Umbilical cord (tissue), 2 donors: Measurements from ENCODE around the gene FAM174B. TPM values are rescaled to one million over a fixed set of nuclear protein-coding genes. Genes with fewer than 3 reads are reported as not detected.

ENCODE experiments used
- DNase-seq: peaks from one replicate; pipeline ENCODE4 v3.0.0-alpha.2; 2015; ENCODE audit warnings: low spot score
- total RNA-seq: library from RNA; depleted of rRNA; stranded (reverse); fragments of >200 nt; gene quantifications from one replicate; pipeline ENCODE4 v1.2.3, GENCODE V29; 2014; ENCODE audit warnings: low replicate concordance; ENCODE audit not compliant: insufficient read depth

FAM174B gene
- total RNA-seq = 4.8 TPM

DNA sequence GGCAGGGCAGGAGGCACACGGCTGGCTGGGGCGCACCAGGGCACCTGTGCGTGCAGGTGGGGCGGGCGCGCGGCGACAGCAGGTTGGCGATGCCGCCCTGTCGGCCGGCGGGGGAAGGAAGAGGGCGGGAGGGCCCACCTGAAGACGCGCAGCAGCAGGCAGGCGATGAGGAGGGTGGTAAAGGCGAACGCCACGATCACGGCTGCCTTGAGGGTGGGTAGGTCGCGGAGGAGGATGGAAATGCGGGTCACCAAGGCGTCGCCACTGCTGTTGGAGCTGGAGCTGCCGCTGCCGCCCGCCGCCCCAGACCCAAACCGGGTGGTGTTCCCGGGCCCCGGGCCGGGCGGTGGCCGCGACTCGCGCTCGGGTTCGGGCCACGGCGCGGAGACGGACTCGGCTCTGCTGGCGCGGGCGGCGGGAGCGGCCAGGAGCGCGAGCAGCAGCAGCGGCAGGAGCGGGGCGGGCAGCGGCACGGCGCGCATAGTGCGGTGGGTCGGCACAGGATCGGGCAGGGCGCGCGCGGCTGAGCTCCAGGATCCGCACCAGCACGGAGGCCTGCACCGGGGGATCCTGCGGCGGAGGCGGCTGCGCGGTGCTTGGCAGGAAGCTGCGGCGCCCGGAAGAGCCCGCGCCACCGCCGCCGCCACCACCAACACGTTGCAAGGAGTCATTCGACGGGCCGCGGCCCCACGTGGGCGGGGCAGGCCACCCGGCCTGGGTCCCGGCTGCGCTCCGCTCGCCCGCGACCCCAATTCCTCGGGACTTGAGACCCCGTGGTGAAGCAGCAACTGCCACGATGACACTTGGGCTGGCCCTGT is at the start of gene FAM174B:
Gene FAM174B, minus strand, starts transcription at position 598 of the 818 bp plus-strand sequence.
- DNase-seq = peak; percentile 27

DNA sequence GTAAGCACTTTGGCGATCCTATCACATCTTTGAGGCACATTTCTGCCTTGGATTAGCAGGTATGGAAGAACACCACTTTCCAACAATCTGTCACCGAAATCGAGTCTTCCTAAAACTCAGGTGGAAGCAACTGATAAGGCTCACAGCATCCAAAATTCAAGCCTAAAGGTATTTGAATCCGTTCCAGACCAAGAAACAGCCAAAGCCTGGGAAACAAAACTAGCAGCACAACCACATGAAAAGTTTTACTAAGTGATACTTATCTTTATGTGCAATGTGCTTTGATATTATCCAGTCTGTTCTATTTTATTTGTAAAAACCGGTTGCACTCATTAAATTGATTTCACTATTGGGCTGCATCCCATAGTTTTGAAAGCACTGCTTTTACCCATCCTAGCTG is 40.5 kb upstream of the FAM174B start:
- DNase-seq = no peak

DNA sequence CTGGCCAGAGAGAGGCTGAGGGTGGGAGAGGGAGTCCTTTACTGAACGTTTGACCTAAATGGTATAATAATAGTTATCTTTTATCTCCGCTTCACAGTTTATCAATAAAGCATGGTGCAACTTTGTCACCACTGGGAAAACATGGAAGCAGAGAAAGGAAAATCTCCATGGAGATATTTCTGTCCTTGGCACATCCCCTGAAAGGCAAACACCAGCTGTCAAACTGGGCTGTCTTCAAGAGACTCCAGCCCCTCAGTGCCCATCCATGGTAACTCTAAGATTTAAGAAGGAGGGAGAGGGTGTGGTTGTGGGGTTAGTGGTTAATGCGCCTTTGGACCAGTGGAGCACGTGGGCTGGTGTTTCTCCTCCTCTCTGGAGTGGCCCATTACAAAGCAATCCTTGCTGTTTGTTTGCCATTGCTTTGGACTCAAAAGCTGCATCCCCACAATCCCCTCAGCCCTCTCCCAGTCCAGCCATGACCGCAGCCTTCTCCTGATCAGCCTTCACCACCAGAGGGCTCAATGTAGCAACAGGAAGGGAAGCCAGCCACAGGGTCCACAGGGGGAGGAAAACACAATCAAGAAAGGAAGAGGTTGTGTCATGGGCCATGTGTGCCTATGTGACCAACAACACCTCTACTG is 38.2 kb upstream of the FAM174B start:
- DNase-seq = no peak

- DNase-seq = no peak
Measured at GRCh38 chr15:92690395-92690794, 34.8 kb upstream of the FAM174B start.

DNA sequence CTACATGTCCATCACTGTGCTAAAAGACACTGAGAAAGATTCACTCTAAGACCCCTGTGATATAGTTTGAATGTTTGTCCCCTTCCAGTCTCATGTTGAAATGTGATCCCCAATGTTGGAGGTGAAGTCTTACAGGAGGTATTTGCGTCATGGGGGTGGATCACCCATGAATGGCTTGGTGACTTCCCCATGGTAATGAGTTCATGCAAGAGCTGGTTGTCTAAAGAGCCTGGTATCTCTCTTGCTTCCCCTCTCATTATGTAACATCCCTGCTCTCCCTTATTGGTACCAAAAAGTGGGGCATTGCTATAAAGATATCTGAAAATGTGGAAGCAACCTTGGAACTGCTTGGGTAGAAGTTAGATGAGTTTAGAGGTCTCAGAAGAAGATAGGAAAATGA is 32.2 kb upstream of the FAM174B start:
- no peak for DNase-seq

DNA sequence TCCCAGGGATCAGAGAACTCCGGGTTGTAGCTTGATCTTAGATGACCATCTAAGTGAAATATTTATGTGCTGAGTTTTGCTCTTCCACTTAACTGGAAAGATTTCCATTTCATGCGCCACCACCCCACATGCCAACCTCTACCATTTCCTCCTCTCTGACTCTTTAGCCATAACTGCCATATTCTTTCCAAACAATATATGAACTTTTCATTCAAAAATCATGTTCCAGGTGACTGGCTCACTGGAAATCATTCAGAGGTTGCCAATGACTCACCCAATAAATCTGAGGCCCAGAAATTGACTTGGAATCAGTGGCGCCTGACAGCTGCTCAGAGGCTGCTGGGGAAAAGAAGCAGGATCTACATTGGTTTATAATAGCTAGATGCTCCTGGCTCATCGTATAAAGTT is 31.6 kb upstream of the FAM174B start:
- no peak for DNase-seq

GRCh38 chr15:92683511-92683834 is 27.9 kb upstream of the FAM174B start:
- DNase-seq = no peak

DNA sequence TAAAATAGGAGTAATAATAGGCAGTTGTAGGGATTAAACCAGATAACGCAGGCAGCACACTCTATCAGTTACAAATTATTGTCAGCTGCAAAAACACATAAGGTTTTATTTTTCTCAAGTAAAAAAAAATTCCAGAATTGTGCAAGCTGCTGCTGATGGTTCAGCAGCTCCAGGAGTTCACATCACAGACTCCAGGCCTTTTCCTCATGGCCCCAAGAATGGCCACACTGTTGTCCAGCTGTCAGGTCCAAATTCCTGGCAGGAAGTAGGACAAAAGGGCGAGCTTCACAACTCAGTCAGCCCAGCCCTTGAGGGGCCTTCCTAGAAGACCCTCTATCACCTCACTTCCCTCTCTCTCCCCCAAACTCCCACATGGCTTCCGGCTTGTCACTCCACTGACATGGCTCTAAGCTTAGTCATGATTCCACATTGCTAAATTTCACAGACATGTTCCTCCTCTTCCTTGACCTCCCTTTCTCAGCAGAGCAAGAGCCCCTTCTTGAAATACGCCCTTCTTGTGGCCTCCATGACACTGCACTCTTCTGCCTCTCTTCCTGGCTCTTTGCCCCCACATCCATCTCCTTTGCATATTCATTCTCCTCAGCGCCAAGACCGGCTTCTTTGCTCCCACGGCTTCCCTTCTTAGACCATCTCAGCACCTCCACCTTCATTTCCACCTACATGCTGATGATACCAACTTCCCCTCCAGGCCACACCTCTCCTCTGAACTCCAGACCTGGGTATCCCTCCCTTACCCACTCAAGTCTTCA is 27.4 kb upstream of the FAM174B start:
- peak; percentile 13 for DNase-seq

DNA sequence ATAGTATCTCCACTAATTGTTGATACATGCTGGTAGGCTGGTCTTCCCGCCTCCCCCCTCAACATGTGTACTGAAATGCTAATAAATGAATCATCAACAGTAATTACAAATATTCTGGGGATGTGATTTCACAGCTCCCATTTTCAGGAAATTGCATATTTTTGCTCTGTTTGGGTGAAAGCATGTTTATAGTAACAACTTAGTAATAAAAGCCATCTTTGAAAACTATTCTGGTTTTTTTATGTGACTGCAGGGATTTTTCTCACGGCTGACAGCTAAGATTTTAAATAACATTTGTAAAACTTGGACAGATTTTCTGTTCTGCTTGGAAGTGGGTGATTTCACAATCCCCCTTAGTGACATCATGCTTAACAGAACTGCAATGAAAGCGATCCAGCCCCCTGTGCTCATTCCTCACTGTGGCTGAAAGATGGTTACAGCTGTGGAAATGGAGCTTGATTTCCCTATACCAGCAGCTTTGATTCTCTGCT is 25.6 kb upstream of the FAM174B start:
- DNase-seq = peak; percentile 94

GRCh38 chr15:92677999-92678398 is 22.4 kb upstream of the FAM174B start:
- DNase-seq = peak; percentile 49

DNA sequence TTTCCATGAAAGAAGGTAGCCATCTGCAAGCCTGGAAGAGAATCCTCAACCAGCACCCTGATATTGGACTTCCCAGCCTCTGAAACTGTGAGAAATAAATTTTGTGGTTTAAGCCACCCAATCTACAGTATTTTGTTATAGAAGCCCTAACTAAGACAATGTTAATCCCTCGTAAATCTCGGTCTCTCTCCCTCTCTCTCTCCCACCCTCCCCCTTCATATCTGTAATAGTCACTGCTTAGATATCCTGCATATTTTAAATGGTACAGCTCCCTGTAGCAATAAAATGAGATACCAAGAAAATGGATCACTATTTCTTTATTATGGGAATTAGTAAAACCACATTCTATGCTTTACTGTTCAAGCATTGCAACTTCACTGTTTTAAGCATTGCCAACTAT is 21.0 kb upstream of the FAM174B start:
- DNase-seq = no peak

- DNase-seq = no peak
Measured at GRCh38 chr15:92675485-92675884, 19.9 kb upstream of the FAM174B start.

GRCh38 chr15:92674347-92674746 is 18.8 kb upstream of the FAM174B start:
- DNase-seq = no peak

GRCh38 chr15:92672102-92672501 is 16.5 kb upstream of the FAM174B start:
- DNase-seq = no peak

GRCh38 chr15:92671406-92671805 is 15.8 kb upstream of the FAM174B start:
- DNase-seq = no peak

GRCh38 chr15:92670621-92671020 is 15.0 kb upstream of the FAM174B start:
- DNase-seq = no peak

DNA sequence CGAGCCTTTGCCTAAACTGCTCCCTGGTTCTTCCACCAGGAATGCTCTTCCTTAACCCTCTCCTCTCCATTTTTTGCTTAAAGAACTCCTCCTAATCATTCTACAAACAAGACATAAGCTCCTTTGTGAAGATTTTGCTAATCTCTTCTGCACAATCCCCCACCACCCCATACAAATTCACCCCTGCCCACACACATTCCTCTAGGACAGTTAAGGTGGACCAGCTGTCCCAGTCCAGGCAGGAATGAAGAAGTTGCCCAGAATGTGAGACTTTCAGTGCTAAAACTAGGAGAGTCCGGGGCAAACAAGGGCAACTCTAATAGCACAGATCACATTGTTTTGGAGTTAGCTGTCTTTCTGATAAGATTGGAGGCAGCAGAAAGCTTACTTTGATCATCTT is 13.9 kb upstream of the FAM174B start:
- DNase-seq = no peak

DNA sequence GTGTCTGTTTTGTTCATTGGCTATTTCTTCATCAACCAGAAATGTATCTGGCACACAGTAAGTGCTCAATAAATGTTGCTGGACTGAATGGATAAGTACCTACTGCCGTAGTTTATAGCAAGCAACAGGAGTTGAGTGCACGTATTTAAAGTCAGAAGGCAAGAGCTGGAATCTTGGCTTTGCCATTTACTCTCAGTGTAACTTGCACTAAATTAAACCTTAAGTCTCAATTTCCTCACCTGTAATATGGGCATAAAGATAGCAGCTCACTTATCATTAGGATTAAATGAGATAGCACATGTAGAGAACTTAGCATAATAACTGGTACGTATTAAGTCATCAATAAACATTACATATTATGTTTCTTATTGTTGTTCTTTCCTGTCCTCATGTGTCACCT is 13.0 kb upstream of the FAM174B start:
- no peak for DNase-seq

GRCh38 chr15:92667970-92668485 is 12.5 kb upstream of the FAM174B start:
- DNase-seq = no peak

- no peak for DNase-seq
Measured at GRCh38 chr15:92667287-92667904, 11.8 kb upstream of the FAM174B start.

- DNase-seq = no peak
Measured at GRCh38 chr15:92666780-92667179, 11.2 kb upstream of the FAM174B start.

GRCh38 chr15:92665100-92665555 is 9.6 kb upstream of the FAM174B start:
- peak; percentile 46 for DNase-seq
